Colonic mucosa (tissue), 4 donors: ENCODE results near the gene COL11A2. TPM values are rescaled to one million over a fixed set of nuclear protein-coding genes. Genes with fewer than 3 reads are reported as not detected.

Source experiments
- DNase-seq: peaks from one replicate; pipeline ENCODE4 v3.0.0-alpha.2; 2020
- H3K27ac ChIP-seq: fragments of 200-600 bp; one replicate; pipeline ENCODE4 v1.8.0; 2021
- H3K27me3 ChIP-seq: fragments of 200-600 bp; one replicate; pipeline ENCODE4 v1.8.0; 2021
- H3K36me3 ChIP-seq: fragments of 200-600 bp; one replicate; pipeline ENCODE4 v1.8.0; 2021
- H3K4me1 ChIP-seq: fragments of 200-600 bp; one replicate; pipeline ENCODE4 v1.8.0; 2021; ENCODE audit warnings: mild to moderate bottlenecking
- H3K4me3 ChIP-seq: fragments of 200-600 bp; one replicate; pipeline ENCODE4 v1.8.0; 2021
- H3K9ac ChIP-seq, 2 donors: one replicate each; pipeline ENCODE4 v1.7.0; 2013; ENCODE audit warnings: control low read depth in 2 of 2, low read depth in 2 of 2, low read length in 2 of 2
- H3K9me3 ChIP-seq: fragments of 200-600 bp; one replicate; pipeline ENCODE4 v1.8.0; 2021
- CTCF ChIP-seq: fragments of 200-600 bp; IDR thresholded peaks from one replicate; pipeline ENCODE4 v1.8.0; 2022; ENCODE audit warnings: antibody characterized with exemption, mild to moderate bottlenecking
- intact Hi-C: fragments of 100-400 bp; cut with DNase I; formaldehyde crosslinking; loops from one replicate; pipeline ENCODE4 v1.14.1; 2022
- total RNA-seq, 2 donors: library from RNA; stranded (reverse); fragmentation: NEBNext Ultra II Directional in 1 of 2; extraction: Animal tissue kit (Norgen Biotek cat#: 25700) in 1 of 2; gene quantifications; one replicate each; pipeline ENCODE4 v1.2.1, GENCODE V29; 2021
- donor health status: healthy.
- donor health status: DM: no; HTN: no; CAD: no.
- donor health status: DM: no; HTN: no; CAD: no.

COL11A2 gene
- total RNA-seq, 2 donors from 2014 or later, result 0.13 to 0.44 TPM

GRCh38 chr6:33167374-33168283, 24.6 kb downstream of the COL11A2 start:
- intact Hi-C loops, result no loop called here
- Histone ChIP-seq H3K4me1 (no peaks in the 10 kb centered on the region), H3K27ac (no peak overlapping the region), H3K27me3 (no peaks in the 10 kb centered on the region), H3K9ac (no peak overlapping the region), H3K9me3 (no peaks in the 10 kb centered on the region), H3K36me3 (no peaks in the 10 kb centered on the region), H3K4me3 (no peak overlapping the region)
- no peak for DNase-seq
- TF ChIP-seq CTCF, result no peak

GRCh38 chr6:33166811-33167210, 25.5 kb downstream of the COL11A2 start:
- no peak overlapping the region for H3K9ac ChIP-seq
- DNase-seq, result no peak
- TF ChIP-seq CTCF, result no peak
- no peaks in the 10 kb centered on the region for H3K4me1 ChIP-seq
- no peaks in the 10 kb centered on the region for H3K27me3 ChIP-seq
- intact Hi-C loops, result no loop called here
- no peak overlapping the region for H3K27ac ChIP-seq
- no peaks in the 10 kb centered on the region for H3K9me3 ChIP-seq
- no peak overlapping the region for H3K4me3 ChIP-seq
- H3K36me3 ChIP-seq, result no peaks in the 10 kb centered on the region

GRCh38 chr6:33166363-33166762, 25.9 kb downstream of the COL11A2 start:
- no peak overlapping the region for H3K27ac ChIP-seq
- no peaks in the 10 kb centered on the region for H3K27me3 ChIP-seq
- intact Hi-C loops, result no loop called here
- no peak for TF ChIP-seq CTCF
- no peaks in the 10 kb centered on the region for H3K9me3 ChIP-seq
- H3K4me3 ChIP-seq, result no peak overlapping the region
- no peaks in the 10 kb centered on the region for H3K4me1 ChIP-seq
- no peak for DNase-seq
- no peak overlapping the region for H3K9ac ChIP-seq
- no peaks in the 10 kb centered on the region for H3K36me3 ChIP-seq

- no peaks in the 10 kb centered on the region for H3K4me1 ChIP-seq
- H3K27me3 ChIP-seq, result no peaks in the 10 kb centered on the region
- no peak overlapping the region for H3K9ac ChIP-seq
- no peaks in the 10 kb centered on the region for H3K9me3 ChIP-seq
- DNase-seq, result no peak
- no peaks in the 10 kb centered on the region for H3K36me3 ChIP-seq
- no peak overlapping the region for H3K27ac ChIP-seq
- intact Hi-C loops, result no loop called here
- H3K4me3 ChIP-seq, result no peak overlapping the region
- TF ChIP-seq CTCF, result no peak
These were observed 26.5 kb downstream of the COL11A2 start for GRCh38 chr6:33165581-33166258.

- intact Hi-C loops, result loop anchor here (5.0 kb wide), 1 partner anchor 82 kb away; no protein-coding TSS in a partner anchor
- H3K4me1 ChIP-seq, result no peaks in the 10 kb centered on the region
- no peak for TF ChIP-seq CTCF
- H3K9ac ChIP-seq, result no peak overlapping the region
- H3K27me3 ChIP-seq, result no peaks in the 10 kb centered on the region
- no peaks in the 10 kb centered on the region for H3K9me3 ChIP-seq
- no peak overlapping the region for H3K27ac ChIP-seq
- DNase-seq, result no peak
- no peaks in the 10 kb centered on the region for H3K36me3 ChIP-seq
- no peak overlapping the region for H3K4me3 ChIP-seq
These were observed 27.4 kb downstream of the COL11A2 start for GRCh38 chr6:33164665-33165373.
